GM12892 (cell line): ENCODE measurements around the gene L1TD1.

ENCODE experiments used
- POLR2A ChIP-seq: IDR thresholded peaks from 2 replicates; pipeline ENCODE4 v1.6.1; 2011; ENCODE audit warnings: low read depth, low read length, control low read depth
- POLR2AphosphoS5 ChIP-seq: IDR thresholded peaks from 2 replicates; pipeline ENCODE4 v1.6.1; 2011; ENCODE audit warnings: low read depth, low read length, control low read depth
- TAF1 ChIP-seq: IDR thresholded peaks from 2 replicates; pipeline ENCODE4 v1.6.1; 2011; ENCODE audit warnings: low read depth, mild to moderate bottlenecking, control low read depth, low read length, borderline replicate concordance

DNA sequence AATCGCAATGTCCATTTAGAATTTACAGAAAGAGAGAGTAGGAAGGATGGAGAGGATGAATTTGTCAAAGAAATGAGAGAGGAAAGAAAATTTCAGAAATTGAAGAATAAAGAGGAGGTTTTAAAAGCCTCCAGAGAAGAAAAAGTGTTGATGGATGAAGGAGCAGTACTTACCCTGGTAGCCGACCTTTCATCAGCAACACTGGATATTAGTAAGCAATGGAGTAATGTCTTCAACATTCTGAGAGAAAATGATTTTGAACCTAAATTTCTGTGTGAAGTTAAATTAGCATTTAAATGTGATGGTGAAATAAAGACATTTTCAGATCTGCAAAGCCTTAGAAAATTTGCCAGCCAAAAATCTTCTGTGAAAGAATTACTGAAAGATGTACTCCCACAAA, 12.5 kb downstream of the L1TD1 start:
- TF ChIP-seq TAF1: no peak
- TF ChIP-seq POLR2A: no peak
- no peak for TF ChIP-seq POLR2AphosphoS5
